KMS-11 (cell line): ENCODE data around the gene KPNA6.

Source experiments
- H2AFZ ChIP-seq: fragments of 200-600 bp; sonication (generic); 2 replicates; pipeline ENCODE4 v1.6.1; 2016; ENCODE audit warnings: antibody characterized with exemption, mixed run types, low read depth
- H3K27ac ChIP-seq: fragments of 200-600 bp; sonication (generic); 2 replicates; pipeline ENCODE4 v1.6.1; 2016; ENCODE audit warnings: mild to moderate bottlenecking, mixed run types
- H3K27me3 ChIP-seq: fragments of 200-600 bp; sonication (generic); 2 replicates; pipeline ENCODE4 v1.6.1; 2017; ENCODE audit warnings: mild to moderate bottlenecking, low read depth, mixed run types, moderate library complexity; ENCODE audit not compliant: insufficient read depth
- H3K36me3 ChIP-seq: fragments of 200-600 bp; sonication (generic); 2 replicates; pipeline ENCODE4 v1.6.1; 2017; ENCODE audit warnings: mild to moderate bottlenecking, mixed run types; ENCODE audit not compliant: insufficient read depth
- H3K4me1 ChIP-seq: fragments of 200-600 bp; sonication (generic); 2 replicates; pipeline ENCODE4 v1.6.1; 2016; ENCODE audit warnings: mild to moderate bottlenecking, low read depth, mixed run types; ENCODE audit not compliant: poor library complexity, severe bottlenecking
- H3K4me2 ChIP-seq: fragments of 200-600 bp; sonication (generic); 2 replicates; pipeline ENCODE4 v1.7.0; 2016; ENCODE audit warnings: mild to moderate bottlenecking, mixed run types
- H3K4me3 ChIP-seq: fragments of 200-600 bp; sonication (generic); IDR thresholded peaks from 2 replicates; pipeline ENCODE4 v1.6.1; 2017; ENCODE audit warnings: low read depth, low read length, mixed read lengths; ENCODE audit not compliant: insufficient read depth
- H3K79me2 ChIP-seq: fragments of 200-600 bp; sonication (generic); 2 replicates; pipeline ENCODE4 v1.6.1; 2016; ENCODE audit warnings: low read depth, mixed run types; ENCODE audit not compliant: insufficient read depth
- H3K9ac ChIP-seq: fragments of 200-600 bp; sonication (generic); 2 replicates; pipeline ENCODE4 v1.6.1; 2016; ENCODE audit warnings: mild to moderate bottlenecking, mixed run types
- H4K20me1 ChIP-seq: fragments of 200-600 bp; sonication (generic); 2 replicates; pipeline ENCODE4 v1.6.1; 2016; ENCODE audit warnings: mild to moderate bottlenecking, mixed run types; ENCODE audit not compliant: insufficient read depth
- TF ChIP-seq, protein P1 (sequence below): fragments of 200-600 bp; sonication (generic); conservative IDR thresholded peaks from 2 replicates; pipeline ENCODE4 v1.6.1; 2017; ENCODE audit warnings: low read depth, mild to moderate bottlenecking, antibody characterized with exemption, low read length, moderate library complexity, mixed read lengths

The KPNA6 gene

DNA sequence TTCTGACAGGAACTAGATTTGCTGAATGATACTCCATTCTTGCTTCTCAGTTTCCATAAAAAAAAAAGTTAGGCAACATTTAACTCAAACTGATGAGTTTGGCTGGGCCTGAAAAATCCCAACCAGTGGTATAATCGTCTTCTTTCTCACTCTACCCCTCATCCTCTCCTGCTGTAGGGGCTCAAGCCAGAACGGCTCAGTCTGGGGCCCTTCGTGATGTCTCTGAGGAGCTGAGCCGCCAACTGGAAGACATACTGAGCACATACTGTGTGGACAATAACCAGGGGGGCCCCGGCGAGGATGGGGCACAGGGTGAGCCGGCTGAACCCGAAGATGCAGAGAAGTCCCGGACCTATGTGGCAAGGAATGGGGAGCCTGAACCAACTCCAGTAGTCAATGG is 73.2 kb downstream of the KPNA6 start:
- Histone ChIP-seq H3K27ac (peak overlapping the region; percentile 56; the same call in 1 of the 2 replicates), H2AFZ (no peak overlapping the region), H3K4me1 (peaks cover 79% of the 10 kb centered on the region), H3K79me2 (peaks cover 57% of the 10 kb centered on the region), H3K4me3 (no peak overlapping the region), H3K9ac (peak overlapping the region; percentile 80; the same call in 1 of the 2 replicates), H3K27me3 (no peaks in the 10 kb centered on the region), H3K4me2 (peak overlapping the region; percentile 79), H3K36me3 (peaks cover 25% of the 10 kb centered on the region; the same call in 1 of the 2 replicates), H4K20me1 (no peaks in the 10 kb centered on the region)
- TF ChIP-seq, protein P1, sequence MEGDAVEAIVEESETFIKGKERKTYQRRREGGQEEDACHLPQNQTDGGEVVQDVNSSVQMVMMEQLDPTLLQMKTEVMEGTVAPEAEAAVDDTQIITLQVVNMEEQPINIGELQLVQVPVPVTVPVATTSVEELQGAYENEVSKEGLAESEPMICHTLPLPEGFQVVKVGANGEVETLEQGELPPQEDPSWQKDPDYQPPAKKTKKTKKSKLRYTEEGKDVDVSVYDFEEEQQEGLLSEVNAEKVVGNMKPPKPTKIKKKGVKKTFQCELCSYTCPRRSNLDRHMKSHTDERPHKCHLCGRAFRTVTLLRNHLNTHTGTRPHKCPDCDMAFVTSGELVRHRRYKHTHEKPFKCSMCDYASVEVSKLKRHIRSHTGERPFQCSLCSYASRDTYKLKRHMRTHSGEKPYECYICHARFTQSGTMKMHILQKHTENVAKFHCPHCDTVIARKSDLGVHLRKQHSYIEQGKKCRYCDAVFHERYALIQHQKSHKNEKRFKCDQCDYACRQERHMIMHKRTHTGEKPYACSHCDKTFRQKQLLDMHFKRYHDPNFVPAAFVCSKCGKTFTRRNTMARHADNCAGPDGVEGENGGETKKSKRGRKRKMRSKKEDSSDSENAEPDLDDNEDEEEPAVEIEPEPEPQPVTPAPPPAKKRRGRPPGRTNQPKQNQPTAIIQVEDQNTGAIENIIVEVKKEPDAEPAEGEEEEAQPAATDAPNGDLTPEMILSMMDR = no peak

DNA sequence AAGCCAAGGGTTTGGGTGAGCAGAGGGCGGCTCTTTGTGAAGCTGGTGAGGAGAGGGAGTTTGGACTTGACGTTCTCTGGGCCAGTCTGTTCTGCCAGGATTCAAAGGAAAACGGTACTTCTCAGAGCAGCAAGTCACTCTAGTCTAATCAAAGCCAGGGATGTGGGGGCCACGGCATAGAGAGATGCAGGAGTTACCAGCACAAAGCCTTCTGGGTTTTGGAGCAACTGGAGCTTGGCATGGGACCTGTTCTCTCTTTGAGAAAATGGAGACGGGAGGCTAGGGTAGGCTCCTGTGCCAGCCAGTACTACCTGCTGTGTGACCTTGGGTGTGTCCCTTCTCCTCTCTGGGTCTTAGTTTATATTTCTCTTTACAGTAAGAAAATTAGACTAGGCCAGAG is 73.7 kb downstream of the KPNA6 start:
- H3K36me3 ChIP-seq = peaks cover 25% of the 10 kb centered on the region; the same call in 1 of the 2 replicates
- peak overlapping the region; percentile 79 for H3K4me2 ChIP-seq
- H3K79me2 ChIP-seq = peaks cover 62% of the 10 kb centered on the region
- H3K4me1 ChIP-seq = peaks cover 79% of the 10 kb centered on the region
- H3K9ac ChIP-seq = no peak overlapping the region
- no peak overlapping the region for H3K27ac ChIP-seq
- H2AFZ ChIP-seq = no peak overlapping the region
- H3K4me3 ChIP-seq = no peak overlapping the region
- no peaks in the 10 kb centered on the region for H3K27me3 ChIP-seq
- TF ChIP-seq, protein P1 = no peak
- H4K20me1 ChIP-seq = no peaks in the 10 kb centered on the region; the same call in 1 of the 2 replicates

DNA sequence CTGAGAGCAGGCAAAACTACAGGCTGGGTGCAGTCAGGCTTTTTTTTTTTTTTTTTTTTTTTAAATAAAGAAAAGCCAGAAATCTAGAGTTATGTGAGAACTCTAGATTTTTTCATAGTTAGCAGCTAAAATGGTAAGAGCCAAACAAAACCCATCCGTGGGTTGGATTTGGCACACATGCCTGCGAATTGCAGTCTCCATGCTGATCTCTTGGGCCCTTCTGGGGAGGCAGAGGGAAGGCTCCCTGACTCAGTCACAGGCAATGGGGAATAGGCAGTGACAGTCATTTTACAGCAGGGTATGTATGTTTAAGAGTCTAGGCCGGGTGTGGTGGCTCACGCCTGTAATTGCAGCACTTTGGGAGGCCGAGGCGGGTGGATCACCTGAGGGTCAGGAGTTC is 74.2 kb downstream of the KPNA6 start:
- TF ChIP-seq, protein P1 = no peak
- peaks cover 67% of the 10 kb centered on the region for H3K79me2 ChIP-seq
- no peak overlapping the region for H3K27ac ChIP-seq
- H4K20me1 ChIP-seq = no peaks in the 10 kb centered on the region; the same call in 1 of the 2 replicates
- H3K36me3 ChIP-seq = peaks cover 25% of the 10 kb centered on the region; the same call in 1 of the 2 replicates
- no peaks in the 10 kb centered on the region for H3K27me3 ChIP-seq
- H3K4me2 ChIP-seq = peak overlapping the region; percentile 79; the same call in 1 of the 2 replicates
- H2AFZ ChIP-seq = no peak overlapping the region
- H3K4me1 ChIP-seq = peaks cover 75% of the 10 kb centered on the region
- H3K9ac ChIP-seq = no peak overlapping the region
- no peak overlapping the region for H3K4me3 ChIP-seq

DNA sequence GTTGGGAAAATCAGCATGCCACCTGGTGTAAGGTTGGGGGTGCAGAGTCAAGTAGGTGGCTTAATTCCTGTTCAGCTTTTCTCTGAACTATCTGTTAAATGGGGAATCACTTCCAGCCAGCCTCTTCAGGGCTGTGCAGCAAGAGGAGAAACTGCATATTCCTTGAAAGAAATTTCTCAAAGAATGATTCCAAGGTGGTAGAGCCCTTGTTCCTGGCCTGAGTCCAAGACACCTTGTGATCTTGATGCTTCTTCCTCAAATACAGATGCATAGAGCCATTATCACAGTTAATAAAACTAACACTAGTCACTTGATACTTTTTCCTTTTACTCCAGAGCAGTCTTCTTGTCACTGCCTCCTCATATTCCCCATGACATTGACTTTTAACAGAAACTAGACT is 76.8 kb downstream of the KPNA6 start:
- H3K27me3 ChIP-seq = no peaks in the 10 kb centered on the region
- peaks cover 52% of the 10 kb centered on the region for H3K4me1 ChIP-seq
- H3K36me3 ChIP-seq = peaks cover 28% of the 10 kb centered on the region; the same call in 1 of the 2 replicates
- TF ChIP-seq, protein P1 = no peak
- H4K20me1 ChIP-seq = no peaks in the 10 kb centered on the region; the same call in 1 of the 2 replicates
- H3K9ac ChIP-seq = no peak overlapping the region
- H3K4me2 ChIP-seq = no peak overlapping the region
- no peak overlapping the region for H3K27ac ChIP-seq
- peaks cover 70% of the 10 kb centered on the region for H3K79me2 ChIP-seq
- H3K4me3 ChIP-seq = no peak overlapping the region
- H2AFZ ChIP-seq = no peak overlapping the region
